GM19193 (cell line): ENCODE measurements around the gene CIB1.

Source experiments
- POLR2A ChIP-seq: IDR thresholded peaks from 4 replicates; pipeline ENCODE4 v1.6.1; 2011; ENCODE audit not compliant: insufficient read depth, insufficient read length; ENCODE audit errors: extremely low read depth

CIB1 gene

DNA sequence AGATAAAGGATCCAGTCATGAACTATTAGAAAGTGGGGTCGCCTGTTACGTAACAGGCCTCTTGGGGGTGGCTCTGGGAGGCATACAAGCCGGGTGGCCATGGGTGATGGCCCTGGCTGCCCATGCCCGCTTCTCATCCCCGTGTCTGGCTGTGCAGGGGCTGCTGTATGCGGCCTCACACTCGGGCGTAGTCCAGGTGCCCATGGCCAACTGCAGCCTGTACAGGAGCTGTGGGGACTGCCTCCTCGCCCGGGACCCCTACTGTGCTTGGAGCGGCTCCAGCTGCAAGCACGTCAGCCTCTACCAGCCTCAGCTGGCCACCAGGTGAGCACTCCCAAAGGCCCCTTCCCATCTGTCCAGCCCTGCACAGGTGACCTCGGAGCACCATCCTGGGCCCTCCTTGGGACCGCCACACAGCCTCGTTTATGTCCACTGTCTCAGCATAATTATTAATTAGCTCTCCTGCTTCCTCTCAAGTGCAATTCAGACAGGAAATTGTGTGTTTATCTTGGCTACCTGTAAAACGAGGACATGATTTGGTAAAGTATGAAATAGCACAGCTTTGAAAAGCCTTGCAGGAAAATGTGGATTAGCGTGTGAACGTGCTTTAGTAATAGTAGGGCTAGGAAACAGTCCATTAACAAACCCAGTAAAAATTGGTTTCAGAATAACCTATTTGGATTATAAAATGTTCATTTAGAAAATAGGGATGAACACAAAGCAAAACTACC is 8.1 kb downstream of the CIB1 start:
- TF ChIP-seq POLR2A, result no peak

DNA sequence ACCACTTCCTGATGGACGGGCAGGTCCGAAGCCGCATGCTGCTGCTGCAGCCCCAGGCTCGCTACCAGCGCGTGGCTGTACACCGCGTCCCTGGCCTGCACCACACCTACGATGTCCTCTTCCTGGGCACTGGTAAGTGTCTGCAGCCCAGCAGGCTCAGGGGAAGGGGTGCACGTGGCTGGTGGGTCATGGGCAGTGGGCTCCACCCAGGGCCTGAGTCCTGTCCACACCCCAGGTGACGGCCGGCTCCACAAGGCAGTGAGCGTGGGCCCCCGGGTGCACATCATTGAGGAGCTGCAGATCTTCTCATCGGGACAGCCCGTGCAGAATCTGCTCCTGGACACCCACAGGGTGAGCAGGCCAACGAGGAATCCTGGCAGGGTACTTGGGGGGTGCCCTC is 8.7 kb downstream of the CIB1 start:
- TF ChIP-seq POLR2A, result no peak

DNA sequence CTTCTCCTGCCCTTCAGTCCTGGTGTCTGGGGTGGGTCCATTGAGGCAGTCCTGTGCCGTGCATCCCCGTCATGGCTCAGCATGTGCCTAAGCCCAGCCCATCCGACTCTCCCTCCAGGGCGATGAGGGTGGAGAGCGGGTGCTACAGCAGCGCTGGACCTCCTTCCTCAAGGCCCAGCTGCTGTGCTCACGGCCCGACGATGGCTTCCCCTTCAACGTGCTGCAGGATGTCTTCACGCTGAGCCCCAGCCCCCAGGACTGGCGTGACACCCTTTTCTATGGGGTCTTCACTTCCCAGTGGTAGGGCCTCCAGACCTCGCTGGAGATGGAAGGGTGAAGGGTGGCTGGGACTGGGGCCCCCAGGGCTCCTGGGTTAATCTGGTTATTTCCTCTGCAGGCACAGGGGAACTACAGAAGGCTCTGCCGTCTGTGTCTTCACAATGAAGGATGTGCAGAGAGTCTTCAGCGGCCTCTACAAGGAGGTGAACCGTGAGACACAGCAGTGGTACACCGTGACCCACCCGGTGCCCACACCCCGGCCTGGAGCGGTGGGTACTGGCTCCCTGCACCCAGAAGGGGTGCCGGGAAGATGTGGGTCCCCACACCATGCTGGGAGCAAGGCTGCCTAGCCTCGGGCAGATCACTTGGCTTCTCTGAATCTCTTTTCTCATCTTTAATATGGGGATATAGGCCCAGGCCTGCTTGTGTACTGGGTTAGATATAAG is 10.1 kb downstream of the CIB1 start:
- no peak for TF ChIP-seq POLR2A

DNA sequence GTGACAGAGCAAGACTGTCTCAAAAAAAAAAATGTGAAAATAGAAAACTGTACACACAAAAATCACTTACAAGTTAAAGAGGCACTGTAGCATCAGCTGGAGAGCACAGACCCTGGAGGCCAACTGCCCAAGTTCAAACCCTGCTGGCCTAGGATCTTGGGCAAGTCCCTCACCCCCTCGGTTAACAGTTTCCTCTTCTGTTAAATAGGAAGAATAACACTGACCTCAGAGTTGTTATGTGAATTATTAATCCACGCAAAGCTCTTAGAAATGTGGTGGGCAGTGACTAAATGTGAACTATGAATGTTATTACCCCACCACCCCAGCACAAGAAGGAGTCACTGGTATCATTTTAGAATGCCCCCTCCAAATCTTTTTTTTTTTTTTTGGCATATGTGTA is 11.2 kb downstream of the CIB1 start:
- TF ChIP-seq POLR2A, result no peak

DNA sequence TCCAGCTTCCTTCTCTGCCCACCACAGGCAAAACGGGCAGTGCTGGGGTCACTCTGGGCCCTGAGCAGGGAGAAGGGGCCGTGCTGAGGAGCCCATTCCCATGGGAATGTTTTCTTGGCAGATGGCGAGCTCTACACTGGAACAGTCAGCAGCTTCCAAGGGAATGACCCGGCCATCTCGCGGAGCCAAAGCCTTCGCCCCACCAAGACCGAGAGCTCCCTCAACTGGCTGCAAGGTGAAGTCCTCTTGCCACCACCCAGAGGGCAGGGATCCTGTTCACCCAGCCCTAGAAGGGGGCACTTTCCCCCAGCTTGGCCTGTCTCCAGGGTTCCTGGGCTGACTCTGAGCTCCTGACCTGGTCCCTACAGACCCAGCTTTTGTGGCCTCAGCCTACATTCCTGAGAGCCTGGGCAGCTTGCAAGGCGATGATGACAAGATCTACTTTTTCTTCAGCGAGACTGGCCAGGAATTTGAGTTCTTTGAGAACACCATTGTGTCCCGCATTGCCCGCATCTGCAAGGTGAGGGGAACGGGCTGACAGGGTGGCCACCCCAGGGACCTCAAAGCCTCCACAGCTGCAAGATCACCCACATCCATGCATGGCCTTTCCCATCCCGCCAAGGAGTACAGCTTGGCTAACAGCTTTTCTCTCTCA is 12.4 kb downstream of the CIB1 start:
- no peak for TF ChIP-seq POLR2A

DNA sequence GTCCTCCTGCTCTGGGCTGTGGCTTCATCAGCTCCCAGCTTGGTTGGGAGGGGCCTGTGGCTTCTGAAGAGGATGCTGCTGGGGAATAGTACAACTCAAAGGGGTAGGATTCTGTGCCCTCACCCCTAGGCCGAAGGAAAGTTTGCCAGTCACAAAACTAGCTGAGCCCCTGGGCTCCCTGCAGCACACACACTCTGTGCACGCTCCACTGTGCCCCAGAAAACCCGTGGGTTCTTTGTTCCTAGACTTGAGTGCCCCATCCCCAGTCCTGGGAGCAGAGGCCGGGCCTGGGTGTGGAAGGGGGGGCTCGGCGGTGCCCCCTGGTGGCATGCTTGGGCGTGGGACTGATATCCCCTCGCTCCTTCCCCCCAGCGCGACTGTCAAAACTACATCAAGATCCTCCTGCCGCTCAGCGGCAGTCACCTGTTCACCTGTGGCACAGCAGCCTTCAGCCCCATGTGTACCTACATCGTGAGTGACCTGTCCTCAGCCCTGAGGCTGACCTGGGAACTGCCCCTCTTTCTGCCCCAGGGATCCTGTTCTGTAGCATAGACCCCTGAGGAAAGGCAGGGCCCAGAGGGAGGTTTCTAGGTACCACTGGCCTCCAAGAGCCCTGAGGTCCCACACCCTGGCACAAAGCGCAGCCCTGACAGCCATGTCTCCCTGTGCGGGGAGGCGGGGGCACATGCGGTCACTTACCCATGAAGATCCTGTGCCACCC is 14.2 kb downstream of the CIB1 start:
- TF ChIP-seq POLR2A, result no peak

DNA sequence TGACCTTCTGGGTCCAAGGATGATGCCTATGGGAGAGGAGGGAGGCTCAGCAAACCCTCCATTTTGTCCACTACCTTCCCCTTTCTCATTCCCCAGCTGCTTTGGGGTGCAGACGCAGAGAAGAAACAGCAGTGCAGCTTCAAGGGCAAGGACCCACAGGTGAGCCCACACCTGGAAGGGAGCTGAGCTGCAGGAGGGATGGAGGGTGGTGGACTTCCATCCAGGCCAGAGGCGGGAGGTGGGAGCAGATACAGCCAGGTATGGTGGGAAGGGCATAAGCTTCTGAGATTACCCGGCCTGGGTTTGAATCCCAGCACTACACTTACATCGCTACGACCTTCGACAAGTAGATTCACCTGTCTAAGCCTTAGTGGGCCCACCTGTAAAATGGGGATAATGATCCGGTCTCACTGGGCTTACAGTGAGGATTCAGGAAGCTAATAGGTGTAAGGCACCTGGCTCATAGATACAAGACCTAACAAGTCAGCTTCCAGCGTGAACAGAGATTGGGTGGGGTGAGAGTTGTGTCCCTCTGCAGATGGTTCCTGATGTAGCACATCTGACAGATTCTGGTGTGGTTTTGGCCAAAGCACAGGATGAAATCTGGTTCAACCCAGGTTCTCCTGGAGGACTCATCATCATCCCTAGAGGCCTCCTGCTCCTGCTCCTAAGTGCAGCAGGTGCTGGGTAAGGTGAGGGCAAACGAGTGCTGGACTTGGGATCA is 15.9 kb downstream of the CIB1 start:
- no peak for TF ChIP-seq POLR2A

DNA sequence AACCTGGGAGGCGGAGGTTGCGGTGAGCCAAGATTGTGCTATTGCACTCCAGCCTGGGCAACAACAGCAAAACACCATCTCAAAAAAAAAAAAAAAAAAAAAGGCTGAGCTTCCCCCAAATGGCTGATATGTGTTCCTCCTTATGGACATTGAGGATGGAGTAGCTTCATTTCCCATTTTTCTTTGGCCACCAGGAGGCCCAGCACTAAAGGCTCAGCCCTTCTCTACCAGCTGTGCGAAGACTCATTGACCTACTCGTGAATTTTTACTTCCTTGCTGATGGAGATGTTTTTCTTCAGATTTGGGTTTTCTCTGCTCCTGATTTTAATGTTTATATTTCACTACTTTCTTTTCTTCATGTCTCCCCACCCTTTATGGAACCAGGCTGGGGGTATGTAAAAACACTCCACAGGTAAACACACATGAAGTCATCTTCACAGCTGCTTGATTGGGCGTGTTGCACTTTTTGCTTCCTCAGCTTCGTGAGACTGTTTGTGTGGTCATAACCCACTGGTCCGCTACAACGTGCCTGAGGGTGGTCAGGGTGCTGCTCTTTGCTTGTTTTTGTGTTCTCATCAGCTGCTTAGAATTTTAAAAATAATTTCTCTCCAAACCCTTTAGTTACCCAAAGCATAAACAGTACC is 19.1 kb downstream of the CIB1 start:
- TF ChIP-seq POLR2A, result no peak

DNA sequence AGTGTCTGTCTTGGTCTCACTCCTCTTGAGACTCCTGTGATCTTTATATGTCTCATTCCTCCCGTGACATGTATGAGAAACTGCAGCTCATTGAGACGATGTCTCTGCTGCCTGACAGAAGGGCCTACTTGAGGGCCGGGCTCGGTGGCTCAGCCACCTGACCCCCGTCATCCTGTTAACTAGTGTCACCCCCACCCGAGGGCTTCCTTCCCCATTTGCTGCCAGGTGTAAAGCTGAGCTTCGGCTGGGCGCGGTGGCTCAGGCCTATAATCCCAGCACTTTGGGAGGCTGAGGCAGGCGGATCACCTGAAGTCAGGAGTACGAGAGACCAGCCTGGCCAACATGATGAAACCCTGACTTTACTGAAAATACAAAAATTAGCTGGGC is 19.9 kb downstream of the CIB1 start:
- no peak for TF ChIP-seq POLR2A

DNA sequence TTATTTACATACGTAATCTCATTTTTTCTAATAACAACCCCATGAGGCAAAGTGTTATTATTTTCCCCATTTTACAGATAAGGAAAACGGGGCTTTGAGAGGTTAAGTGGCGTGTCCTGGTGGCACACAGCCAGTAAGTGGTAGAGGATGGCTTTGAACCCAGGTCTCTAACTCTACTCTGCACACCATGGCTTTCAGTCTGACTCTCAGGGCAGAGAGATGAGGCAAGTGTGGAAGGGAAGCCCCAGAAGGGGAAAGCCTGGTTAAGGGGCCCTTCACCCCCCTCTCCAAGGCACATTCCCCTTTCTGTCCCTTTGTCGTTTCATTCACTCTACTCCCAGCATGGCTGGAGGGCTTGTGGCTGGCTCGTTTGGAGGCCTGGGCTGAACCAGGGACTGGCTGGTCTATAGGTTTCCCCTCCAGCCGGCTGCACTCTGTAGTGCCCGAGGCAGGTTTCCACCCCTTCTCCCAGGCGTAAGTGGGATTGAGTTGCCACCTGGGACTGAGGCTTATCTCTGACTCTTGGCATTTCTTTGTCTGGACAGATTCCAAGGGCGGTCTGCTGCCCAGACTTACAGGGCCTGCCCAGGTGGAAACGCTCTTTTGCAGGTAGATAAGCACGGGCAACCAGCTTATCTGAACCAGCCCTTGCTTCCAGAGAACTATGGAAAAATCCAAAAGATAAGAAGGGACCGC is 20.5 kb downstream of the CIB1 start:
- TF ChIP-seq POLR2A, result no peak

DNA sequence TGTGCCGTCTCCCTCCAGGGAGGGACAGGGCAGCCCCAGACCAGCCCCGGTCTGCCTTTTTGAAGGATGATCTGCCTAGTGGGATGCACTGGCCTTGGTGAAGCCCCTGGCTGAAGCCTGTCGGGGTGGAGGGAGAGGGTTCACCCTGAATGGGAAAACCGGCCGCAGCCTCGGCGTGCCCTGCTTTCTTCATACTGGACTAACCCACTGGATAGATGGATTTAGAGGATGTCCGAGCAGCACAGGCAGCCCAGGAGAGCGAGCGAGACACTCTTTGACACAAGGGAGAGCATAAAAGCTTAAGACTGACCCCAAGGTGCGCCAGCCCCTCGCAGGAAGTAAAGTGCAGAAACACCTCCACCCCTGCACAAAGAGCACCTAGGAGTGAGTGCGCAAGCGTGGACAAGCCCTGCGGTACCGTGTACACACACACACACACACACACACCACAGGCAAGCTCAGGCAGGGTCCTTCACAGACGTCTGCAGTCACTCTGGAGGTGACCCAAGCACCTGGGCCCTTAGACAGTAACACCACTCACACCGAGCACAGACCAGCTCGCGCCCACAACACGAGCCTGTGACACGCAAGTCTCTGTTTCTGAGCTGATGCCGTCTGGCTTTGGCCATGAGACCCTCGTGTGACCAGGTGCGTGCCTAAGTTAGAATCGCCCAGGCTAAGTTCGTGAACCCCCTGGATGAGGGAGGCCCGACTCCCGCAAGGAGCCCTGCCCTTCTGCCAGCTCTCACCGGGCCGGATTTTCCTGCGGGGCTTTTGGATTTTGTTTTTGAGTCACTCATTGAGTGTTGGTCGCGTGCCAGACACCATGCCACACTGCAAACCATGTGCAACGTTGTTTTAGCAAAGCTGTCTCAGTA is 21.3 kb downstream of the CIB1 start:
- TF ChIP-seq POLR2A, result no peak

DNA sequence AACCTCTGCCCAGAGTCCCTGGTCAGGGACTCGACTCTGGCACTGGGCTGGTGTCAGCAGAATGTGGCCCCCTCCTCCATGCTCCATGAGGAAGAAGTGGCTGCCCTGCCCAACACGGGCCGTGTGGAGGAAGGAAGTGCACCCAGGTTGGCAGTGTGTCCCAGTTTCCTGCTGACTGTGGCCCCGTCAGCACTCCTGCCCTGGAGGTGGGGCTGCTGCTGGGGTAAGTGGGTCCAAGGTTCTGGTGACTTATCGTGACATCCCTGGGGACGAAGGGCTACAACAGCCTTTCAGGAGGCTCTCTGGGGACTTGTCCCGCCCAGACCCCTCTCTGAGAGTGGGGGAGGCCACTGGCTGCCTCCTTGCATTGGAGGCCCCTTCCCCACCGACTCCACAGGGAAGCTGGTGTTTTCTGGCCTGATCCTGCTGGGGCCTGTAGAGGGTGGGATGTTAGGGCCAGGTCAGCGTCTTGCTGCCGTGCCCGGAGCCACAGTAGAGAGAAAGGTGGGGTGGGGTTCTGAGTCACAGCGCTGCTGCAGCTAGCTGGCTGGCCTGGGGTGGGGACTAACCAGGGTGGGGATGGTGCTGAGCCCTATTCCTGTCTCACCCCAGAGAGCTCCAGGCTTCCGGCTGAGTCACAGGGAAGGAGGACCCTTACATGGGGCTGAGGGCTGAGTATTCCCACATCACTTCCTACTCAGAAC is 22.1 kb downstream of the CIB1 start:
- no peak for TF ChIP-seq POLR2A

DNA sequence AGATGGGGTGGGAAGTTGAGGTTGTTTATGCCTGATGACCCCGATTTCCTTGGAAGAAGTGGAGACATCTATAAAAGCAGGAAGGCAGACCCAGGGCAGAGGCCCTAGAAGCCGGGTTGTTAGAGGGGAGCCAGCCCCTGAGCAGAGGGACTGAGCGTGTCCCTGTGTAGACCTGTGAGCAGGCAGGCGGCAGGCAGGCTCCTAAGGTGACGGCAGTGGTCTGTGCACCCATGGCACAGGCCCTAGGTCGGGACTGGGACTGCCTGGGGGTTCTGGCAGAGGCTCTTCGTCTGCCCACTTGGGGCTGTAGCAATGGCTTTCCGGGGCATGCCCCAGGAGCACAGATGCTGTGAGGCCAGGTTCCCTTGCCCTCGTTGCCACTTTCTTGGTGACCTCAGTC is 22.7 kb downstream of the CIB1 start:
- TF ChIP-seq POLR2A, result no peak

DNA sequence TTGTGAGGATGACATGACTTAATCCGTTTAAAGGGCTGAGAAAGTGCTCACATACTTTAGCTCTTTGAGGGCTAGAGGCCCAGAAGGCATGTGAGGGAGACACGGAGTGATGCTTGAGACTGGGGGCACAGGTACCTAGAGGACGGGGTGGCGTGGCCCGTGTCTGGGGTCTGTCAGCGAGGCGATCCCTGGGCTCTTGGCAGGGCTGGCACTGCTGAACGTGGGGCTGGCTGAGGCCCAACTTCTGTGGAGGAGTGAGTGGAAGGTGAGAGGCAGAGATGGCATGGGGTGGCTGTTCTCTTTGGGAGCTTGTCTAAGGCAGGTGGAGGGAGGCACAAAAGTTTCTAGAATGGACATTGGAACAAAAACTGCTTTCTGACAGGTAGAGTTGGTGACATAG is 23.1 kb downstream of the CIB1 start:
- TF ChIP-seq POLR2A, result no peak
